Activated CD4-positive, alpha-beta T cell treated with anti-CD3 and anti-CD28 coated beads, Interleukin-2, amount 10 ng/mL, durations not matched to agents 7 days and 5 days (primary cell): ENCODE data around the gene TK2. TPM values are rescaled to one million over a fixed set of nuclear protein-coding genes. Genes with fewer than 3 reads are reported as not detected.

Experiments
- total RNA-seq, 2 experiments: library from RNA; stranded (reverse); gene quantifications; one replicate each; pipeline ENCODE4 v1.2.3, GENCODE V29; 2021

Gene TK2
- total RNA-seq, 2 experiments from 2014 or later: 7.4 to 9.3 TPM

Other genes with a start within 250 kb of the TK2 start
- not detected for gene CDH5, start 183.4 kb downstream of the TK2 start, total RNA-seq
- not detected for gene BEAN1, start 122.8 kb downstream of the TK2 start, total RNA-seq
- gene CKLF, start 2.5 kb upstream of the TK2 start, total RNA-seq: 100 to 1,000 TPM; 124 to 132 TPM
- gene CMTM1, start 16.3 kb upstream of the TK2 start, total RNA-seq: 10 to 100 TPM; 12.3 to 15.3 TPM
- gene CMTM2, start 29.3 kb upstream of the TK2 start, total RNA-seq: under 1 TPM; 0.73 to 0.97 TPM
- gene CMTM3, start 54.6 kb upstream of the TK2 start, total RNA-seq: 100 to 1,000 TPM; 100 to 107 TPM
- under 1 TPM; 0.73 to 0.84 TPM for gene CMTM4, start 146.6 kb upstream of the TK2 start, total RNA-seq
- gene DYNC1LI2, start 201.5 kb upstream of the TK2 start, total RNA-seq: 10 to 100 TPM; 53.9 to 65.9 TPM